ENCODE measurements around the gene SYAP1. TPM values are rescaled to one million over a fixed set of nuclear protein-coding genes. Genes with fewer than 3 reads are reported as not detected.

The SYAP1 gene
- total and polyA plus RNA-seq, 9 of the 15 experiments (the other 6 are each of a cell fraction or from before 2014, with no cell fraction given) = 5.7 to 35.3 (median 27.6) TPM

GRCh38 chrX:16754019-16754418, 34.6 kb downstream of the SYAP1 start:
- FAIRE-seq = no peak
- POLR2A ChIA-PET = interaction anchor here (0.6 to 1.3 kb wide), 5 partner anchors 10 to 1348 kb away, joined by 3 to 5 read pairs (median 3); no protein-coding TSS in a partner anchor

GRCh38 chrX:16756724-16757123, 37.3 kb downstream of the SYAP1 start:
- no peak overlapping the region for H3K4me2 ChIP-seq (ENCODE audit: insufficient read depth, low read length)
- ATAC-seq = no peak
- no peaks in the 10 kb centered on the region for H3K79me2 ChIP-seq (ENCODE audit: control insufficient read depth, insufficient read depth, low read length)
- no peak overlapping the region for H3K4me3 ChIP-seq
- in situ Hi-C loops (cut with MboI) = no loop called here
- intact Hi-C loops (cut with micrococcal nuclease) = no loop called here
- FAIRE-seq = no peak
- H3K27ac ChIP-seq (ENCODE audit: extremely low read depth, low read depth, low read length) = no peak overlapping the region
- no peaks in the 10 kb centered on the region for H3K9me3 ChIP-seq (replicated peaks; ENCODE audit: control insufficient read depth, insufficient read depth, low read depth, low read length)
- ChIA-PET POLR2A (interaction anchor here (4.6 kb wide), 1 partner anchor 15 kb away, joined by 19 read pairs; no protein-coding TSS in a partner anchor), CTCF (ENCODE audit: low intra/inter-chr PET ratio) (no interaction called here)
- BruUV-seq (replicated peaks) = no TSS peak
- DNase-seq (ENCODE audit: extremely low read depth in 1 of 4, low spot score in 3 of 4) = no peak
- 89% methylated on average over 4 of the region's 4 CpGs for WGBS (ENCODE audit: insufficient coverage, low coverage, missing lambda C conversion rate)
- no peak overlapping the region for H2AFZ ChIP-seq (ENCODE audit: low read depth, low read length)
- H3K4me1 ChIP-seq (replicated peaks in 1 of 2; ENCODE audit: control insufficient read depth in 2 of 2, insufficient read depth in 2 of 2, low read length in 2 of 2) = no peaks in the 10 kb centered on the region
- H4K20me1 ChIP-seq (replicated peaks; ENCODE audit: control insufficient read depth, insufficient read depth, low read length) = no peaks in the 10 kb centered on the region
- peaks cover 64% of the 10 kb centered on the region for H3K36me3 ChIP-seq (ENCODE audit: control insufficient read depth, insufficient read depth, low read length)
- no peaks in the 10 kb centered on the region for H3K9me1 ChIP-seq (ENCODE audit: control insufficient read depth, insufficient read depth, low read length)
- H3K27me3 ChIP-seq (ENCODE audit: control insufficient read depth in 2 of 2, insufficient read depth in 2 of 2, low read length in 2 of 2) = no peaks in the 10 kb centered on the region
- H3K9ac ChIP-seq (ENCODE audit: insufficient read depth in 1 of 2, low read depth in 2 of 2, low read length in 2 of 2) = no peak overlapping the region
- TF ChIP-seq RBM14 (IDR thresholded peaks at IDR 0.05; ENCODE audit: borderline replicate concordance, insufficient read depth, low read depth, low read length) (no peak), EGR1 (conservative IDR thresholded peaks at IDR 0.05) (no peak), ZBTB9 (CRISPR knock-in tag; IDR thresholded peaks at IDR 0.05) (no peak), IRF2 (CRISPR knock-in tag; IDR thresholded peaks at IDR 0.05) (no peak), ZNF507 (tag; conservative IDR thresholded peaks at IDR 0.05) (no peak), ETS2 (tag; IDR thresholded peaks at IDR 0.05; ENCODE audit: borderline replicate concordance, poor library complexity, severe bottlenecking) (no peak), SAFB (IDR thresholded peaks at IDR 0.05; ENCODE audit: borderline replicate concordance, low read depth, low read length) (no peak), SMARCA5 (IDR thresholded peaks at IDR 0.05) (no peak), FOXA1 (IDR thresholded peaks at IDR 0.05; ENCODE audit: borderline replicate concordance) (no peak), HDAC8 (tag; IDR thresholded peaks at IDR 0.05) (no peak), ATF6 (CRISPR knock-in tag; IDR thresholded peaks at IDR 0.05) (no peak)

More at GRCh38 chrX:16754019-16754418, 34.6 kb downstream of the SYAP1 start:
- DNase-seq (ENCODE audit: extremely low read depth in 1 of 4, low spot score in 3 of 4) (no peak), ATAC-seq (no peak)
- Histone ChIP-seq H2AFZ (ENCODE audit: low read depth, low read length) (no peak overlapping the region), H3K27ac (ENCODE audit: extremely low read depth, low read depth, low read length) (no peak overlapping the region), H3K36me3 (ENCODE audit: control insufficient read depth, insufficient read depth, low read length) (peaks cover 60% of the 10 kb centered on the region), H3K9me1 (ENCODE audit: control insufficient read depth, insufficient read depth, low read length) (no peaks in the 10 kb centered on the region), H3K9me3 (replicated peaks; ENCODE audit: control insufficient read depth, insufficient read depth, low read depth, low read length) (no peaks in the 10 kb centered on the region), H3K79me2 (ENCODE audit: control insufficient read depth, insufficient read depth, low read length) (no peaks in the 10 kb centered on the region; the same call in 2 of the 3 replicates), H3K9ac (ENCODE audit: insufficient read depth in 1 of 2, low read depth in 2 of 2, low read length in 2 of 2) (no peak overlapping the region), H3K4me3 (no peak overlapping the region), H3K4me2 (ENCODE audit: insufficient read depth, low read length) (no peak overlapping the region), H3K4me1 (replicated peaks in 1 of 2; ENCODE audit: control insufficient read depth in 2 of 2, insufficient read depth in 2 of 2, low read length in 2 of 2) (no peaks in the 10 kb centered on the region), H3K27me3 (ENCODE audit: control insufficient read depth in 2 of 2, insufficient read depth in 2 of 2, low read length in 2 of 2) (no peaks in the 10 kb centered on the region), H4K20me1 (replicated peaks; ENCODE audit: control insufficient read depth, insufficient read depth, low read length) (no peaks in the 10 kb centered on the region)
- 86% methylated on average over 2 of the region's 2 CpGs for WGBS (ENCODE audit: insufficient coverage, low coverage, missing lambda C conversion rate)
- TF ChIP-seq SREBF1 (IDR thresholded peaks at IDR 0.05; ENCODE audit: borderline replicate concordance, low read depth, low read length) (no peak), EWSR1 (IDR thresholded peaks at IDR 0.05; ENCODE audit: borderline replicate concordance, low read depth, partially characterized antibody) (no peak), NR2C2 (CRISPR knock-in tag; IDR thresholded peaks at IDR 0.05) (no peak), NR2C2 (tag; IDR thresholded peaks at IDR 0.05) (no peak), ZNF583 (CRISPR knock-in tag; IDR thresholded peaks at IDR 0.05) (no peak), XRCC5 (IDR thresholded peaks at IDR 0.05; ENCODE audit: low read depth, low read length) (no peak)
- CTCF ChIA-PET (ENCODE audit: low intra/inter-chr PET ratio) = no interaction called here
- intact Hi-C loops (cut with micrococcal nuclease) = no loop called here
- BruUV-seq (replicated peaks) = no TSS peak
- in situ Hi-C loops (cut with MboI) = no loop called here

All from K562 (cell line).